ENCODE data around the gene RRBP1. TPM values are rescaled to one million over a fixed set of nuclear protein-coding genes. Genes with fewer than 3 reads are reported as not detected.

RRBP1 gene
- total and polyA plus RNA-seq, 2 of the 4 experiments (the other 2 are of a cell fraction) = 90.2 to 136 TPM

DNA sequence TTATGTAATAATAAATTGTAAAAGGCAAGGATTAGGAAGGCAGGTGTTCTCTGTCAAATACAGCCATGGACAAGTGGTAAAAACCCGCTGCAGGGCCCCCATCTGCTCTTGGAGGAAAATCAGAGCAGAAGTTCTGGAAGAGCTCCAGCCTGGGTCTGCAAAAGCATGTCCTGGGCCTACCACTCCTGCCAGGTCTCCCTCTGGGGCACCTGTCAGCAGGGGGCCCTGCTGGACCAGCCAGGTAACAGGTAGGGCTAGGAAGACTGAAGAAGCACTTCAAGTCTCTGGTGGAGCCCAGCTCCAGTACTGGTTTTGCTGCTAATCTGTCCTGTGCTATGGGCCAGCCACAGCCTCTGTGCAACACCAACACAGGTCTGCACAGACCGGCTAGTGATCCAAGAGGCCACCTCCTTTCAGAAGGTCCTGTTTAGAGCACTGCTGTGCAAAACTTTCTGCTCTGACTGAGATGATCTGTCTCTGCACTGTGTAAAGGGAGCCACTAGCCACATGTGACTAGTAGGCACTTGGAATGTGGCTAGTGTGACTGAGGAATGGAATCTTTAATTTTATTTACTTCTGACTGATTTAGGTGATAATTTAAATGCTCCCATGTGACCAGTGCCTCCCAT lies 30.2 kb downstream of the RRBP1 start:
- peak; percentile 48 for ATAC-seq (ENCODE audit: low read depth)

More for the DNA sequence above, 30.2 kb downstream of the RRBP1 start:
- no peak overlapping the region for H3K18ac ChIP-seq (ENCODE audit: low read depth, low read length)
- WGBS, 2 experiments (ENCODE audit: extremely low coverage in 2 of 2, insufficient read length in 1 of 2) = no CpG with 5 or more reads among the region's 2 CpGs
- no peak overlapping the region for H2AK9ac ChIP-seq (replicated peaks; ENCODE audit: low read depth, low read length, poor library complexity)
- no peak overlapping the region for H4K91ac ChIP-seq (ENCODE audit: insufficient read depth, low read depth, low read length)
- H4K8ac ChIP-seq (ENCODE audit: low read depth in 2 of 2, low read length in 2 of 2) = no peak overlapping the region; a peak in 1 of 4 replicates
- no peak overlapping the region for H3K14ac ChIP-seq (replicated peaks; ENCODE audit: low read depth, low read length)
- H2BK120ac ChIP-seq (ENCODE audit: low read depth, low read length) = no peak overlapping the region
- no peak overlapping the region for H2AFZ ChIP-seq (replicated peaks; ENCODE audit: low read length, poor library complexity)
- TF ChIP-seq CHD1 (IDR thresholded peaks at IDR 0.05; ENCODE audit: low read depth, low read length) = no peak
- TF ChIP-seq, protein P1, sequence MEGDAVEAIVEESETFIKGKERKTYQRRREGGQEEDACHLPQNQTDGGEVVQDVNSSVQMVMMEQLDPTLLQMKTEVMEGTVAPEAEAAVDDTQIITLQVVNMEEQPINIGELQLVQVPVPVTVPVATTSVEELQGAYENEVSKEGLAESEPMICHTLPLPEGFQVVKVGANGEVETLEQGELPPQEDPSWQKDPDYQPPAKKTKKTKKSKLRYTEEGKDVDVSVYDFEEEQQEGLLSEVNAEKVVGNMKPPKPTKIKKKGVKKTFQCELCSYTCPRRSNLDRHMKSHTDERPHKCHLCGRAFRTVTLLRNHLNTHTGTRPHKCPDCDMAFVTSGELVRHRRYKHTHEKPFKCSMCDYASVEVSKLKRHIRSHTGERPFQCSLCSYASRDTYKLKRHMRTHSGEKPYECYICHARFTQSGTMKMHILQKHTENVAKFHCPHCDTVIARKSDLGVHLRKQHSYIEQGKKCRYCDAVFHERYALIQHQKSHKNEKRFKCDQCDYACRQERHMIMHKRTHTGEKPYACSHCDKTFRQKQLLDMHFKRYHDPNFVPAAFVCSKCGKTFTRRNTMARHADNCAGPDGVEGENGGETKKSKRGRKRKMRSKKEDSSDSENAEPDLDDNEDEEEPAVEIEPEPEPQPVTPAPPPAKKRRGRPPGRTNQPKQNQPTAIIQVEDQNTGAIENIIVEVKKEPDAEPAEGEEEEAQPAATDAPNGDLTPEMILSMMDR (conservative IDR thresholded peaks at IDR 0.05; ENCODE audit: low read depth, low read length) = no peak
- no peak for TF ChIP-seq SMC3 (IDR thresholded peaks at IDR 0.05; ENCODE audit: low read depth, low read length)
- no peak for TF ChIP-seq POLR2A (IDR thresholded peaks at IDR 0.05; ENCODE audit: low read depth, low read length)
- no peak for TF ChIP-seq CEBPB (IDR thresholded peaks at IDR 0.05; ENCODE audit: low read depth, low read length)
- TF ChIP-seq, protein P2, sequence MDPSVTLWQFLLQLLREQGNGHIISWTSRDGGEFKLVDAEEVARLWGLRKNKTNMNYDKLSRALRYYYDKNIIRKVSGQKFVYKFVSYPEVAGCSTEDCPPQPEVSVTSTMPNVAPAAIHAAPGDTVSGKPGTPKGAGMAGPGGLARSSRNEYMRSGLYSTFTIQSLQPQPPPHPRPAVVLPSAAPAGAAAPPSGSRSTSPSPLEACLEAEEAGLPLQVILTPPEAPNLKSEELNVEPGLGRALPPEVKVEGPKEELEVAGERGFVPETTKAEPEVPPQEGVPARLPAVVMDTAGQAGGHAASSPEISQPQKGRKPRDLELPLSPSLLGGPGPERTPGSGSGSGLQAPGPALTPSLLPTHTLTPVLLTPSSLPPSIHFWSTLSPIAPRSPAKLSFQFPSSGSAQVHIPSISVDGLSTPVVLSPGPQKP (IDR thresholded peaks at IDR 0.05; ENCODE audit: borderline replicate concordance, low read depth, low read length) = no peak
- TF ChIP-seq MAFK (IDR thresholded peaks at IDR 0.05; ENCODE audit: low read depth, low read length) = no peak
- no peak for TF ChIP-seq NFE2L2 (IDR thresholded peaks at IDR 0.05; ENCODE audit: low read depth, low read length)
- no peak for TF ChIP-seq BHLHE40 (IDR thresholded peaks at IDR 0.05; ENCODE audit: low read depth, low read length)
- TF ChIP-seq, protein P3, sequence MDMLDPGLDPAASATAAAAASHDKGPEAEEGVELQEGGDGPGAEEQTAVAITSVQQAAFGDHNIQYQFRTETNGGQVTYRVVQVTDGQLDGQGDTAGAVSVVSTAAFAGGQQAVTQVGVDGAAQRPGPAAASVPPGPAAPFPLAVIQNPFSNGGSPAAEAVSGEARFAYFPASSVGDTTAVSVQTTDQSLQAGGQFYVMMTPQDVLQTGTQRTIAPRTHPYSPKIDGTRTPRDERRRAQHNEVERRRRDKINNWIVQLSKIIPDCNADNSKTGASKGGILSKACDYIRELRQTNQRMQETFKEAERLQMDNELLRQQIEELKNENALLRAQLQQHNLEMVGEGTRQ (IDR thresholded peaks at IDR 0.05; ENCODE audit: low read depth, low read length) = no peak; the same call in 1 of the 2 replicates
- no peak for TF ChIP-seq MAZ (IDR thresholded peaks at IDR 0.05; ENCODE audit: borderline replicate concordance, low read depth, low read length)
- no peak for TF ChIP-seq FOS (IDR thresholded peaks at IDR 0.05; ENCODE audit: low read depth, low read length)
- TF ChIP-seq RCOR1 (IDR thresholded peaks at IDR 0.05; ENCODE audit: insufficient replicate concordance, low read length) = no peak
- TF ChIP-seq RAD21 (IDR thresholded peaks at IDR 0.05; ENCODE audit: low read length) = no peak
- BruUV-seq (replicated peaks) = no TSS peak
- H3K4me2 ChIP-seq (ENCODE audit: low read depth, low read length) = no peak overlapping the region; the same call in 1 of the 2 replicates
- no peak overlapping the region for H2BK15ac ChIP-seq (ENCODE audit: low read depth, low read length)
- DNase-seq = no peak
- H3K56ac ChIP-seq (ENCODE audit: extremely low read depth, insufficient read depth, low read length) = no peak overlapping the region
- intact Hi-C loops (cut with micrococcal nuclease) = loop anchor here (5.0 kb wide), 1 partner anchor 285 kb away; no protein-coding TSS in a partner anchor
- dilution Hi-C loops (cut with HindIII; ENCODE audit: low sequenced_read_pairs, unreplicated experiment) = no loop called here
- H3K9me3 ChIP-seq (ENCODE audit: control insufficient read depth, insufficient read depth, low read length) = no peaks in the 10 kb centered on the region
- ChIA-PET POLR2A (ENCODE audit: unreplicated experiment) (interaction anchor here (0.6 kb wide), 1 partner anchor 18 kb away, joined by 3 read pairs; no protein-coding TSS in a partner anchor), CTCF (no interaction called here)
- no peak overlapping the region for H4K5ac ChIP-seq (ENCODE audit: low read depth, low read length)
- no peak overlapping the region for H3K4ac ChIP-seq (ENCODE audit: low read depth, low read length)
- no peak overlapping the region for H3K23ac ChIP-seq (ENCODE audit: low read depth, low read length)
- peaks cover 50% of the 10 kb centered on the region for H3K36me3 ChIP-seq (ENCODE audit: control insufficient read depth, insufficient read depth, low read length)
- no peak overlapping the region for H3K9ac ChIP-seq (ENCODE audit: low read depth, low read length)
- peaks cover 25 to 96% of the 10 kb centered on the region in 2 experiments for H3K79me1 ChIP-seq (ENCODE audit: low read depth in 1 of 2, low read length in 2 of 2)
- no peak overlapping the region for H2BK20ac ChIP-seq (ENCODE audit: low read depth, low read length)
- peaks cover 99% of the 10 kb centered on the region for H4K20me1 ChIP-seq (ENCODE audit: insufficient read depth, low read length)
- in situ Hi-C loops (cut with MboI; ENCODE audit: low sequenced_read_pairs) = no loop called here
- no peaks in the 10 kb centered on the region for H3K27me3 ChIP-seq (ENCODE audit: control insufficient read depth, insufficient read depth, low read length)
- H2BK5ac ChIP-seq (ENCODE audit: low read depth, low read length, poor library complexity, severe bottlenecking) = no peak overlapping the region
- H3K27ac ChIP-seq (ENCODE audit: insufficient read depth, low read length) = no peak overlapping the region; the same call in 1 of the 2 replicates
- peaks cover 21% of the 10 kb centered on the region; the same call in 1 of the 2 replicates for H3K9me1 ChIP-seq (ENCODE audit: insufficient read depth, low read length)
- no peak overlapping the region for H2AK5ac ChIP-seq (ENCODE audit: low read depth, low read length)
- H3K4me1 ChIP-seq (ENCODE audit: control insufficient read depth, insufficient read depth, low read length) = peaks cover 44% of the 10 kb centered on the region
- no peak overlapping the region for H3K4me3 ChIP-seq (ENCODE audit: insufficient read depth, low read depth, low read length)
